Measurements from ENCODE around the gene SCGB1D4.

The SCGB1D4 gene

GRCh38 chr11:62273789-62274275, 25.0 kb downstream of the SCGB1D4 start:
- DNase-seq (ENCODE audit: low read depth), result no peak

DNA sequence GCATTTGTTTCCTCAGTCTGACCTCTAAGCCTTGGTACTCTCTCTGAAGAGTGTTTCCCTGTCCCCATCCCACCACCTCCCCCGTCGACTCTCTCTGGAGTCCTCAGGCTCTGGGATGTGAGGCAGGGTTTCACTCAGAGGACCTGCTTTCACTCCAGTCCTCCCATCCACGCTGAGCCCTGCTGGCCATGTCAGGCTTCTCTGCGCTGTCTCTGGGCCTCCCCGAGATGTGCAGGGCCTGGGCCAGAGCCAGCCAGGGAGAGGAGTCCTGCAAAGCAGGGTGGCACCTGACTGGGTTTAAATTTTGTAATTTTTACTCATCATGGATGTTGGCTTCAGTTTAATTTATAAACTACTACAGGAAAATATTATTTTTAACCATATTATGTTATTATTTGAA, 25.6 kb downstream of the SCGB1D4 start:
- DNase-seq (ENCODE audit: low read depth), result no peak

- DNase-seq (ENCODE audit: low read depth), result no peak
Measured at GRCh38 chr11:62269654-62270278, 29.1 kb downstream of the SCGB1D4 start, which contains the start of gene SCGB2A2. SCGB2A2 (plus strand) TSS chr11:62270158; CDS start chr11:62270217, 59 bp downstream.

DNA sequence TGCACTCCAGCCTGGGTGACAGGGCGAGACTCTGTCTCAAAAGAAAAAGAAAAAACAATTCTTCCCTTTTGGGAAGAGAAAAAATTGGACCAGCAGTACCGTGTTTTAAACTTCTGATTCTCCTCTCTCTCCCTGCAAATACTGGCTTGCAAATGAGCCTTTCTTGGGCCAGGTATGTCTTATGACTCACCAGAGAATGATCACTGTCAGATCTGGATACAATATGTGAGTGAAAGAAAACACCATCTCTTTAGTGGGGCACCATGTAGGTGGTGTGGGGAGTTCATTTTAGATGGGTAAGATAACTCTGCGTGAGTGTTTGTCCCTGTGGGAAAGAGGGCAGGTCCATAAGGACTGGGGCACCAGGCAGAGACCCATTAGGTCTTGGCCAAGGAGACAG, 31.3 kb downstream of the SCGB1D4 start:
- DNase-seq (ENCODE audit: low read depth), result no peak

- DNase-seq (ENCODE audit: low read depth), result no peak
Measured at GRCh38 chr11:62267050-62267449, 31.8 kb downstream of the SCGB1D4 start.

DNA sequence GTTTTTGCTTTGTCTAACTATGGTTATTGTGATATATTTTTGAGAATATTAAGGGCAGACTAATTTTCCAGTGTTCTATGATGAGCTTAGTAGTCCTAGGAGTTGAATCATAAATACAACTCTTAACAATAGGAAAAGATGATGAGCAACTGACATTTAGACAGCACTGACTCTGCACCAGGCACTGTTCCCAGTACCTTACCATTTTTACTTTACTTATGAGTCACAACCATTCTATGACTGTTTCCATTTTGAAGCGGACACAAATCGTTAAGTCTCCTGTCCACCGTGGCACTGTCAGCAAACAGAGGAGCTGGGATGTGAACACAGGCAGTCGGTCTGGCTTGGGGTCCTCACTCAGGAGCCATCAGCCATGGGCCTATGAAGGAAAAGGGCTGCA, 32.3 kb downstream of the SCGB1D4 start:
- no peak for DNase-seq (ENCODE audit: low read depth)

GRCh38 chr11:62264004-62264403, 34.9 kb downstream of the SCGB1D4 start:
- no peak for DNase-seq (ENCODE audit: low read depth)

GRCh38 chr11:62260261-62260953, 38.5 kb downstream of the SCGB1D4 start:
- DNase-seq (ENCODE audit: low read depth), result no peak

GRCh38 chr11:62256281-62256680, 42.6 kb downstream of the SCGB1D4 start:
- no peak for DNase-seq (ENCODE audit: low read depth)

DNA sequence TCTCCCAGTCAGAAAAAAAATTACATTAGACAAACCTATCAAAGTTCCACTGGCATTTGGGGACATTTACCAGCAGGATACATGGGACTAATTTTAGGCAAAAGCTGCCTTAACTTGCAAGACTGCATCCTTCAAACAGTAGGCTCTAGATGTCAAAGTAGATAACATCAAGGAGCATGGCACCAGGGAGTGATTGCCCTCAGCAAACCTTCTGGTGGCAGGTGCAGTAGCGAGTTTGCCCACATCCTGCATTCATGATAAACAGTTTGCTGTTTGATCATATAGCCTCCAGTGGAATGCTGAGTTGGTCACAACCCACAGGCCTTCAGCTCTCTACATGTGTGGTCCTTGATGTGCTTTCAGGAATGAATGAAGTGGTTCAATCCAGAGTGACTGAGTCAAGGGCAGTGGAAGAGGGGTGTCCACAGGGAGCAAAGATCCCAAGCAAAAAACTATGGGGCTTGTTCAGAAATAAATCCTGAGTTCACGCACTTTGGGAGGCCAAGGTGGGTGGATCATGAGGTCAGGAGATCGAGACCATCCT, 44.8 kb downstream of the SCGB1D4 start:
- DNase-seq (ENCODE audit: low read depth), result no peak

DNA sequence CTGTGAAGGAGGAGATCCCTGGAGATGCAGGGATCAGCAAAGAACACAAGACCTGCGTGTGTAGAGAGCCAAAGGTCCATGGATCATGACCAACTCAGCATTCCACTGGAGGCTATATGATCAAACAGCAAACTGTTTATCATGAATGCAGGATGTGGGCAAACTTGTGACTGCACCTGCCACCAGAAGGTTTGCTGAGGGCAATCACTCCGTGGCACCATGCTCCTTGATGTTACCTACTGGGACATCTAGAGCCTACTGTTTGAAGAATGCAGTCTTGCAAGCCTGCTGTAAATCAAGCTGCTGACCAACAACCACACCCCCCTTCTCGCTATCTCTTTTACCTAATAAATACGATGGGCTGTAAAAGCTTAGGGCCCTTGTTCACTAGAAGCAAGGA, 47.2 kb downstream of the SCGB1D4 start:
- no peak for DNase-seq (ENCODE audit: low read depth)

All from stimulated activated CD8-positive, alpha-beta memory T cell treated with anti-CD3 and anti-CD28 coated beads, Interleukin-12 subunit alpha, Interleukin-12 subunit beta, amount 100 ng/mL, for 4 hours (primary cell).